Measurements from ENCODE around the gene NUP98.
"Not testable (repeated sequence)": the region's sequence is repeated elsewhere in the genome, so short reads cannot be mapped to it uniquely, and the experiment has no call there.

NUP98 gene

GRCh38 chr11:3648843-3649242 lies 148.5 kb downstream of the NUP98 start:
- H4K12ac ChIP-seq (ENCODE audit: low read depth, low read length); H3K9ac ChIP-seq (ENCODE audit: low read length); H3K4ac ChIP-seq (ENCODE audit: low read depth, low read length); H3K4me3 ChIP-seq (ENCODE audit: low read depth, low read length); H2BK120ac ChIP-seq (ENCODE audit: insufficient read depth, low read length, poor library complexity); H3K4me2 ChIP-seq (ENCODE audit: low read length); H3K79me1 ChIP-seq (ENCODE audit: low read length); H3K79me2 ChIP-seq (ENCODE audit: control insufficient read depth, insufficient read depth, low read length, poor library complexity); H4K91ac ChIP-seq (ENCODE audit: low read depth, low read length); H2BK5ac ChIP-seq (ENCODE audit: low read depth, low read length, poor library complexity); H2AK5ac ChIP-seq (ENCODE audit: low read length); H3K4me1 ChIP-seq (ENCODE audit: control insufficient read depth in 1 of 2, insufficient read depth in 2 of 2, low read length in 2 of 2); H2BK12ac ChIP-seq (ENCODE audit: low read length); H2AFZ ChIP-seq (ENCODE audit: insufficient read depth, low read length, poor library complexity); H3K18ac ChIP-seq (ENCODE audit: low read length); H3K23ac ChIP-seq (ENCODE audit: low read length); H3K36me3 ChIP-seq (ENCODE audit: control insufficient read depth in 1 of 2, insufficient read depth in 2 of 2, low read length in 2 of 2); H4K8ac ChIP-seq (ENCODE audit: low read depth, low read length); H3K27me3 ChIP-seq (ENCODE audit: insufficient read depth, low read length); H3K27ac ChIP-seq (ENCODE audit: low read depth, low read length); H3K14ac ChIP-seq (ENCODE audit: low read length); DNase-seq; H3K9me3 ChIP-seq (ENCODE audit: insufficient read depth, low read depth, low read length): not testable (repeated sequence)
- no CpG with 5 or more reads among the region's 13 CpGs for WGBS (ENCODE audit: extremely low coverage, insufficient coverage, insufficient read length)

- Histone ChIP-seq H3K36me3 (ENCODE audit: control insufficient read depth in 1 of 2, insufficient read depth in 2 of 2, low read length in 2 of 2) (no peaks in the 10 kb centered on the region), H2BK120ac (ENCODE audit: insufficient read depth, low read length, poor library complexity) (no peak overlapping the region), H3K14ac (ENCODE audit: low read length) (no peak overlapping the region), H3K27ac (ENCODE audit: low read depth, low read length) (no peak overlapping the region), H3K79me1 (ENCODE audit: low read length) (peaks cover 5% of the 10 kb centered on the region), H2AK5ac (ENCODE audit: low read length) (no peak overlapping the region), H3K4me1 (ENCODE audit: control insufficient read depth in 1 of 2, insufficient read depth in 2 of 2, low read length in 2 of 2) (peaks cover 12% of the 10 kb centered on the region in 2 experiments), H3K79me2 (ENCODE audit: control insufficient read depth, insufficient read depth, low read length, poor library complexity) (peaks cover 3% of the 10 kb centered on the region), H3K18ac (ENCODE audit: low read length) (no peak overlapping the region), H4K91ac (ENCODE audit: low read depth, low read length) (no peak overlapping the region), H4K12ac (ENCODE audit: low read depth, low read length) (no peak overlapping the region), H3K23ac (ENCODE audit: low read length) (no peak overlapping the region), H2BK12ac (ENCODE audit: low read length) (no peak overlapping the region), H4K8ac (ENCODE audit: low read depth, low read length) (no peak overlapping the region), H3K27me3 (ENCODE audit: insufficient read depth, low read length) (no peaks in the 10 kb centered on the region), H3K4ac (ENCODE audit: low read depth, low read length) (no peak overlapping the region), H3K9me3 (ENCODE audit: insufficient read depth, low read depth, low read length) (peaks cover 10% of the 10 kb centered on the region), H3K9ac (ENCODE audit: low read length) (no peak overlapping the region), H3K4me3 (ENCODE audit: low read depth, low read length) (no peak overlapping the region), H2BK5ac (ENCODE audit: low read depth, low read length, poor library complexity) (no peak overlapping the region), H3K4me2 (ENCODE audit: low read length) (no peak overlapping the region), H2AFZ (ENCODE audit: insufficient read depth, low read length, poor library complexity) (no peak overlapping the region)
- no CpG with 5 or more reads among the region's 7 CpGs for WGBS (ENCODE audit: extremely low coverage, insufficient coverage, insufficient read length)
- DNase-seq = no peak
These were observed 151.8 kb downstream of the NUP98 start for GRCh38 chr11:3645552-3645951.

GRCh38 chr11:3644817-3645235 lies 152.5 kb downstream of the NUP98 start, which contains the start of gene ART1:
TSS of gene ART1 (plus strand) at chr11:3645128. CDS start at chr11:3659214, 14,086 bp downstream.
- Histone ChIP-seq H3K9ac (ENCODE audit: low read length) (no peak within 1 kb of the TSS), H2BK5ac (ENCODE audit: low read depth, low read length, poor library complexity) (no peak within 1 kb of the TSS), H3K4me3 (ENCODE audit: low read depth, low read length) (no peak within 1 kb of the TSS), H3K4ac (ENCODE audit: low read depth, low read length) (no peak within 1 kb of the TSS), H3K4me1 (ENCODE audit: control insufficient read depth in 1 of 2, insufficient read depth in 2 of 2, low read length in 2 of 2) (peaks cover 12% of the 10 kb centered on the region in 2 experiments), H3K36me3 (ENCODE audit: control insufficient read depth in 1 of 2, insufficient read depth in 2 of 2, low read length in 2 of 2) (no peaks in the 10 kb centered on the region), H3K4me2 (ENCODE audit: low read length) (no peak within 1 kb of the TSS), H4K8ac (ENCODE audit: low read depth, low read length) (no peak within 1 kb of the TSS), H3K27ac (ENCODE audit: low read depth, low read length) (no peak within 1 kb of the TSS), H4K12ac (ENCODE audit: low read depth, low read length) (no peak within 1 kb of the TSS), H3K79me2 (ENCODE audit: control insufficient read depth, insufficient read depth, low read length, poor library complexity) (peaks cover 3% of the 10 kb centered on the region), H2AK5ac (ENCODE audit: low read length) (no peak within 1 kb of the TSS), H4K91ac (ENCODE audit: low read depth, low read length) (no peak within 1 kb of the TSS), H3K18ac (ENCODE audit: low read length) (no peak within 1 kb of the TSS), H3K23ac (ENCODE audit: low read length) (no peak within 1 kb of the TSS), H3K27me3 (ENCODE audit: insufficient read depth, low read length) (no peaks in the 10 kb centered on the region), H3K9me3 (ENCODE audit: insufficient read depth, low read depth, low read length) (peaks cover 10% of the 10 kb centered on the region), H2BK12ac (ENCODE audit: low read length) (no peak within 1 kb of the TSS), H3K14ac (ENCODE audit: low read length) (no peak within 1 kb of the TSS), H3K79me1 (ENCODE audit: low read length) (peaks cover 5% of the 10 kb centered on the region), H2BK120ac (ENCODE audit: insufficient read depth, low read length, poor library complexity) (no peak within 1 kb of the TSS), H2AFZ (ENCODE audit: insufficient read depth, low read length, poor library complexity) (no peak within 1 kb of the TSS)
- no CpG with 5 or more reads among the region's 4 CpGs for WGBS (ENCODE audit: extremely low coverage, insufficient coverage, insufficient read length)
- DNase-seq = no peak

- not testable (repeated sequence) for DNase-seq; H3K27ac ChIP-seq (ENCODE audit: low read depth, low read length); H4K91ac ChIP-seq (ENCODE audit: low read depth, low read length); H3K27me3 ChIP-seq (ENCODE audit: insufficient read depth, low read length); H3K4ac ChIP-seq (ENCODE audit: low read depth, low read length); H3K23ac ChIP-seq (ENCODE audit: low read length); H3K9me3 ChIP-seq (ENCODE audit: insufficient read depth, low read depth, low read length); H3K79me1 ChIP-seq (ENCODE audit: low read length); H2AK5ac ChIP-seq (ENCODE audit: low read length); H4K12ac ChIP-seq (ENCODE audit: low read depth, low read length); H3K14ac ChIP-seq (ENCODE audit: low read length); H3K4me3 ChIP-seq (ENCODE audit: low read depth, low read length); H2BK120ac ChIP-seq (ENCODE audit: insufficient read depth, low read length, poor library complexity); H3K18ac ChIP-seq (ENCODE audit: low read length); H2BK12ac ChIP-seq (ENCODE audit: low read length); H3K79me2 ChIP-seq (ENCODE audit: control insufficient read depth, insufficient read depth, low read length, poor library complexity); H3K36me3 ChIP-seq (ENCODE audit: control insufficient read depth in 1 of 2, insufficient read depth in 2 of 2, low read length in 2 of 2); H2BK5ac ChIP-seq (ENCODE audit: low read depth, low read length, poor library complexity); H3K9ac ChIP-seq (ENCODE audit: low read length)
- no CpG with 5 or more reads among the region's 11 CpGs for WGBS (ENCODE audit: extremely low coverage, insufficient coverage, insufficient read length)
- peaks cover 12% of the 10 kb centered on the region in 2 experiments for H3K4me1 ChIP-seq (ENCODE audit: control insufficient read depth in 1 of 2, insufficient read depth in 2 of 2, low read length in 2 of 2)
- peak overlapping the region; percentile 21 for H4K8ac ChIP-seq (ENCODE audit: low read depth, low read length)
- H2AFZ ChIP-seq (ENCODE audit: insufficient read depth, low read length, poor library complexity) = peak overlapping the region; percentile 80
- peak overlapping the region; percentile 86 for H3K4me2 ChIP-seq (ENCODE audit: low read length)
These were observed 154.2 kb downstream of the NUP98 start for GRCh38 chr11:3643102-3643546.
